ENCODE data around the gene MACROD2. TPM values are rescaled to one million over a fixed set of nuclear protein-coding genes. Genes with fewer than 3 reads are reported as not detected.
"Not testable (repeated sequence)": the region's sequence is repeated elsewhere in the genome, so short reads cannot be mapped to it uniquely, and the experiment has no call there.

The MACROD2 gene
- 2.2 and 2.3 TPM in 2 replicates for total RNA-seq (2014; rRNA removed; shearing (Covaris generic))

DNA sequence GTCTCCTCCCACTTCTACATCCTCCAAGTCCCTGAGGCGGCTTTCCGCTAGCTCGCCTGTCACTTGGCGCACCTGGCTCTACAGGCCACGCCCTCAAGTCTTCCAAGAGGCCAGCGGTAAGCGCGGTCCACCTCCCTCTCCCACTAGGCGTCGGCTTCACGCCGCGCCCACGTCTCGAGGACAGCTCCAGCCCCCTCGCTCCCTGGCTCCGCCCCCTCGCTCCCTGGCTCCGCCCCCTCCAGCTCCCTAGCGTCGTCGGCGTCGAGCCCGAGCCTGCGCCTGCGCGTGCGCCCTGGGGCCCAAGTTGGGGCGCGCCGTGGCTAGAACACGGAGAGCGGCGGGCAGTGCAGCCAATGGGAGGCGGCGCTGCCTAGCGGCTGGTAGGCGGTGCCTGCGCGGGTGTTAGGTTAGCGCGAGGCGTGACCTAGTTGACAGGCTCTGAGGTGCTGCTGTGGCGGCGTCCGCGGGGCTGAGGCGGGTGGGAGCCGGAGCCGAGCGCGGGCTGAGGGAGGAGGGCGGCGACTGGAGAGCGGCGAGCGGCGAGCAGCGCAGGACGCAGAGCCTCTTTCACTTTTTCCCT is at the start of gene MACROD2:
Gene MACROD2, plus strand, starts transcription at position 431 of the 580 bp plus-strand sequence.
- DNase-seq (ENCODE audit: low spot score): peak; percentile 97

DNA sequence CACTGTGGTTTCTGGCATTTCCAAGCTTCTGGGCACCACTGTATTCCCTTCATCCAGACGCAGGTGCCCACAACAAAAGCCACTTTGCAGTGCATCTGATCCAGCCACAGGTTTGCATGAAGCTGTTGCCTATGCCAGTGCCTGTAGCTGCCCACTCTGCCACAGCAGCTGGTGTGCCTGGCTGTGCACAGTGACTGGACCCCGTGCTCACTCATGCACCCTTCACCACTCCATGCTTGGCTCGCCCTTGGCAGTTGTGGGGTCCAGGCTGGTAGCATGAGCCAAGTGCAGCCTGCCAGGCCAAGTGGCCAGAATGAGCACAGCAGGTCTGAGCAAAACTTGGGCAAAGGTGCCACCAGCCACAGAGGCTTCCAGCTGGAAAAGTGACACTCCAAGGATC is 47.6 kb upstream of the MACROD2 start:
- no peak for DNase-seq (ENCODE audit: low spot score)

DNA sequence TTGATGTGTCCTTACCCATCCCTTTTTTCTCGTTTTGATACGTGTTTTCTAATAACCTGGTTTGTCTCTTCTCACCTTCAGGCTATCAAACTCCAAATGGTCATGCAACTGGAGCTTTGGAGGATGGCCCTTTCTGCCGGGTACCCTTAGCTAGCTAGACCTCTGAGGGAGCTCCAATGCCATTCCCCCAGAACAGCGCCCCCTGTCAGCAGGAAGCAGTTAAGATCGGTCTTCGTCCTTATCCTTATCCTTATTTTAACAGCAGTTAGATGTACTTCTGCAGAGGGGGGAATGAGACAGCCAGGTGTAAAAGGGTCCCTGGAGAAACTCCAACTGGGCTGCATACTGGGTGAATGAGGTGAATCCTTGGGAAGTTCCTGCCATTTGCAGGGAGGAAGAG is 42.1 kb upstream of the MACROD2 start:
- no peak for DNase-seq (ENCODE audit: low spot score)

DNA sequence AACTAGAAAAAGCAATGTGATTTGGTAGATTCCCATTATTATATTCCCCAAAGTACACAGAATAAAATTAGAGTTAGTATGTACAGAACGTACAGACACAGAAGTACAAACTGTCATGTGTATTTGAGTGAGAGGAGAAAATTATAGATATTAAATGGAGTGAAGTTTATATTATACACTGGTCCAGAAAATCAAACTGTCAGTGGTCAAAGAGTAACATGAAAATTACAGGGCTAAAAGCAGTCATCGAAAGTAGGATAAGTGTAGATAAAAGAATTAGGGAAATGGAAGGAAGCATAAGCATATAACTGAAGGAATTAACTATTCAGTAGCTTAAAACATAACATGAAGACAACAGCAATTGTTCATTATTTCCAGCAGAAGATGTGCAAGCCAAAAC is 35.2 kb upstream of the MACROD2 start:
- DNase-seq (ENCODE audit: low spot score): no peak

DNA sequence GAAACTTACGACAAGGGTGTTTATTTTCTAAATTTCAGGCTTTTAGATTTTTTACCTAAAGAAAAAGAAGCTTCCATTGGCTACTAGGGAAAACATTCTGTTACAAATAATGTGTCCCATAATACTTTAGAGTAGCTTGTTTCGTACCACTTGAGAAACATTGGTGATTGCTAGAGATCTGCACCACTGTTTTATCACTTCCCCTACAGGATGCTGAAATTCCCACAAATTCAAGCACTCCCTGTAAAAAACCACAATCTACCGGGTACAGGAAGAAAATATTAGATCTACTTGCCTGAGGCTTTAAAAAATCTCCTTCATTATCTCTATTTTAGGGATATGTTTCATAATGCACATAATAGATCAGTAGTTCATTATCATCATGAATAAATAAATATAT is 34.8 kb upstream of the MACROD2 start:
- DNase-seq (ENCODE audit: low spot score): no peak

DNA sequence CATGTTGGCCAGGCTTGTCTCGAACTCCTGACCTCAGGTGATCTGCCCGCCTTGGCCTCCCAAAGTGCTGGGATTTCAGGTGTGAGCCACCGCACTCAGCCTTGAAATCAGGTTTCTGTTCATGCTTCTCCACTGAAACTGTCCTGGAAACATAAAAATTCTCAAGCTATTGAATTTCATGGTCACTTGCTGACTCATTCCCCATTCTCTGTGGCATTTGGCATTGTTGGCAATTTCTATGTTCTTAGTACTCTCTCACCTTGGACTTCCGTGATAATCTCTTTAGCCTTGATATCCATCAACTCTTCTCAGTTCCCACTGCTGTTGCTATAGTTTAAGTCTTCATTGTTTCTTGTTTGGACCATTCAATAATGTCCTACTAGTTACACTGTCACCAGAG is 11.1 kb upstream of the MACROD2 start:
- DNase-seq (ENCODE audit: low spot score): no peak

DNA sequence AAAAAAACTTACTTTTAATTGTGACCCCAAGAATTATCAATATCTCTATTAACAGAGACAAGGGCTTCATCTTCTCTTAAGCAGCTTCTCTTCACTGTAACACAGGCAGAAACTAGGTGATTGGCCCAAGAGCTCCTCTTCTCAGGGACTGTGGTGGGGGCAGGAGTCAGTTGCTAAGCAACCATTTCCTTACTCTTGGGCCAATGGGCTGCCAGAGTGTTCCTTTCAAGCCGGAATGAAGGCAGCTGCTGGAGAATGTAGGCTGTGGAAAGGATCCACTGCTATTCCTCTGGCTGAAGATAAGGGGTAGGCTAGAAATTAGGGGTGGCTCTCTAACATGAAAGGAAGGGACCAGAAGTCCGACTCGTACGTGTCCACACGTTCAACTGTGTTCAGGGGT is 4.9 kb upstream of the MACROD2 start, which contains the start of gene SEL1L2:
Gene SEL1L2, minus strand, starts transcription at position 150 of the 400 bp plus-strand sequence. Its CDS starts 80 bp downstream, at position 70.
- no peak for DNase-seq (ENCODE audit: low spot score)

DNA sequence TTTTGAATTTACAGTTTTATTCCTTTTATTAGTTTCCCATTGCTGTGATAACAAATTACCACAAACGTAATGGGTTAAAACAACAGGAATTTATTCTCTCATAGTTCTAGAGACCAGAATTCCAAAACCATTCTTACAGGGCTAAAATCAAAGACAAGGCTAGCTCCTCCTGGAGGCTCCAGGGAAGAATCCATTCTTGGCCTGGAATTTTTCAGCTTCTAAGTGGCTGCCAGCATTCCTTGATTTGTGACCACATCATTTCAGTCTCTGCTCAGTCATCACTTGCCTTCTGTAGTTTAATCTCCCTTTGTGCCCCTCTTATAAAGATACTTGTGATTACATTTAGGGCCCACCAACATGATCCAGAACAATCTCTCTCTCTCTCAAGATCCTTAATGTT is 4.0 kb upstream of the MACROD2 start:
- DNase-seq (ENCODE audit: low spot score): no peak

DNA sequence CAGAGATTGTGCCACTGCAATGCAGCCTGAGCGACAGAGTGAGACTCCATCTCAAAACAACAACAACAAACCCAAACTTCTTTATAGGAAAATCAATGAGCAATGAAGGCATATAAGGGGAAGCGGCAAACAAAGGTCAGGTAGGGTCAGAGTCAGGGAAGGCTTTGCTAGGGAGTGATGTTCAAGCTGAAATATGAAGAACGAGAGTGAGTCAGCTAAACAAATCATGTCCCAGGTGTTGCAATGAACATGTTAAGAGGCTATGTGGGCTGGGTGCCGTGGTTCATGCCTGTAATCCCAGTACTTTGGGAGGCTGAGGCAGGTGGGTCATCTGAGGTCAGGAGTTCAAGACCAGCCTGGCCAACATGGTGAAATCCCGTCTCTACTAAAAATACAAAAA is 3.4 kb upstream of the MACROD2 start:
- DNase-seq (ENCODE audit: low spot score): not testable (repeated sequence)

DNA sequence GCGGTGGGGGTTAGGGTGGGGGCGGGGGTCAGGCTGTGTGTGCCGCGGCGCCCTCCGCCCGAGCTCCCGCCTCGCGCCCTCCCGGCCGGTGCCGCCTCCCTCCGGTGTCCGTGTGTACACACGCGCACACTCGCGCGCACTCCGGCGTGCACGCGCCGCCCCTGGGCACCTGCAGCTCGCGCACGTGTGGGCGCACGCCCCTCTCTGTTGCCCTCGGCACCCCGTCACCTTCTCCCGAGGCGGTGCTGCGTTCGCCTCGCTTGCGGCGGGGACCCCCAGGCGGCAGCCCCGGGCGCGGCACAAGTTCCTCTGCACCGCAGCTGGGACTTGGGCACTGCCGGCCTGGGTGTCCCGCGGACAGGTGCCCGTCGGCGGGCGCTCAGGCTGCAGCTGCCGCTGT is 525 bp downstream of the MACROD2 start:
- DNase-seq (ENCODE audit: low spot score): peak; percentile 55

DNA sequence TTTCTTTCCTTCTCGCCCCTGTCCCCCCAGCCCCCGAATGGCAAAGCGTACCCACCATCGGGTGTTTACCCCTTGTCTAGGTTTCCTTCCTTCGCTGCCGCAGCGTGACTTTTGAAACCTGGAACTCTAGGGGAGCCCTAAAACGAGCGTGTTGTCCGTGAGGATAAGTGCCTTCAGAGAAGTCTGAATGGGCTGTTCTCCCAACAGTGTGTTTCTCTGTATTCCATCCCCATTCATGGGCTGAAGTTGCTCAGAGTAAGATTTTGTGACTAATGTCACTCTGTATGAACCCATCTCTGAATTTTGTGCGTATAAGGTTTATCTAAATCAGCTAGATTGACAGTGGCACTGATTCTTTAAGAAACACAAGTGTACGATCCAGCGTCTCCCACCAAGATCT is 949 bp downstream of the MACROD2 start:
- DNase-seq (ENCODE audit: low spot score): no peak

DNA sequence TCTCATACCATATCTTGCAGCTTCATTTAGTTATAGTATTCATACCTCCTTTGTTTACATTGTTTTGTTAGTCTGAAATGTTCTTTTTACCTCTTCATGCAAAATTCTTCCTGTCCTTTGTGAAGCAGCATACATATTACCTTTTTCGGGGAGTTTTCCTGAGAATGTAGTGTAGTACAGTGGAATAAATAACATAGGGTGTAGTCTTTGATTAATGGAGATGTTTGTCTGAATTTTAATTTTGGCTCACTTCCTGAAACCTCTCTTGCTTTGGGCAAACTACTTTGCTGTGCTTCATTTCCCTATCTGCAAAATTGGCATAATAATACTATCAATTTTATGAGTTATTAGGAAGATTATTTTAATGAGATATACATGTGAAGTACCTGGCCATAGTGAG is 5.6 kb downstream of the MACROD2 start:
- DNase-seq (ENCODE audit: low spot score): no peak

DNA sequence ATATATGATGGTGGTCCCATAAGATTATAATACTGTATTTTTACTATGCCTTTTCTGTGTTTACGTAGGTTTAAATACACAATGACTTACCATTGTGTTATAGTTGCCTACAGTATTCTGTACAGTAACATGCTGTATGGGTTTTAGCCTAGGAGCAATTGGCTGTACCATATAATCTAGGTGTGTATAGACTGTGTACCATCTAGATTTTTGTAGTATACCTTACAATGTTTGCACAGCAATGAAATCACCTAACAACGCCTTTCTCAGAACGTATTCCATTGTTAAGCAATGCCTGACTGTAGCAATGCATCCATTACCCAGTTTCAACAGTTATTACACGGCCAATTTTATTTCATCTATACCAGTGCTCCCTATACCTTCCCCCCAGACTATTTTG is 10.7 kb downstream of the MACROD2 start:
- no peak for DNase-seq (ENCODE audit: low spot score)

DNA sequence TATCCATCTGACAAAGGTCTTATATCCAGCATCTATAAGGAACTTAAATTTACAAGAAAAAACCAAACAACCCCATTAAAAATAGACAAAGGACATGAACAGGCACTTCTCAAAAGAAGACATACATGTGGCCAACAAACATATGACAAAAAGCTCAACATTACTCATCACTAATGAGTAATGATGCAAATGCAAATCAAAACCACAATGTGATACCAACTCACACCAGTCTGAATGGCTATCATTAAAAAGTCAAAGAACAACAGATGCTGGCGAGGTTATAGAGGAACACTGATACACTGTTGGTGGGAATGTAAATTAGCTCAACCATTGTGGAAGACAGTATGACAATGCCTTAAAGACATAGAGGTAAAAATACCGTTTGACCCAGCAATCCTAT is 13.9 kb downstream of the MACROD2 start:
- DNase-seq (ENCODE audit: low spot score): no peak

DNA sequence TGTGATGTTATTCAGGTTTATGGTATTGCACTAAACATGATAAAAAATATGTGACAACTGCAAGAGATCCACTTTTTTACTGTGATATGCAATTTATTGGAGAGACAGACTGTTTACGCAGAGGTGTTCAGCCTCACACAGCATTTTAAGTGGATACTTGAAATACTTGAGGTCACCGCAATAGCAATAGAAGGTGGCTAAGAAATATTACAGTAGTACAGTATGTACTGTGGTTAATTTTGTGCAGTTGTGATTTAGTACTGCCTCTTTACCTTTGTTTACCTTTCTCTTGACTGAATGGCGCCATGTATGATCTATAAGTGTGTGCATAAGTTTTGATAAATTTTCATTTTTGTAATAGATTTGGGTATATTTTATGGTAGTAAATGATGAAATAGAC is 17.4 kb downstream of the MACROD2 start:
- DNase-seq (ENCODE audit: low spot score): no peak

DNA sequence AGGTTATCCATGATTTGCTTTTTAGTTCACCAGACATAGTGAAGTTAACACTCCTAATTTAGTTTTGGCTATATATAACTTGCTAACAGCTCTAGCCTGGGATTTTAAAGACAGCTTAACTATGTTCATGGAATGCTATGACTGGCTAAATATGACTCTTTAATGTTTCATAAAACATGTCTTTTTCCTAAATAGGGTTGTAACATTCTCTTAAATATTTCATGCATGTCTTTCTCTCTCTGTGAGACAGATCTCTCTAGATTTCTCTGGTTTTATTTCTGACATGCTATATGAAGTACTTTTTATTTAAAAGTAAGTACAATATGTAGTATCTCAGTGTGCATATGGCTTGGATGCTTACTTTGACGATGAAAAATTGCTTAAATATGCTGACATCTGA is 35.7 kb downstream of the MACROD2 start:
- DNase-seq (ENCODE audit: low spot score): no peak

DNA sequence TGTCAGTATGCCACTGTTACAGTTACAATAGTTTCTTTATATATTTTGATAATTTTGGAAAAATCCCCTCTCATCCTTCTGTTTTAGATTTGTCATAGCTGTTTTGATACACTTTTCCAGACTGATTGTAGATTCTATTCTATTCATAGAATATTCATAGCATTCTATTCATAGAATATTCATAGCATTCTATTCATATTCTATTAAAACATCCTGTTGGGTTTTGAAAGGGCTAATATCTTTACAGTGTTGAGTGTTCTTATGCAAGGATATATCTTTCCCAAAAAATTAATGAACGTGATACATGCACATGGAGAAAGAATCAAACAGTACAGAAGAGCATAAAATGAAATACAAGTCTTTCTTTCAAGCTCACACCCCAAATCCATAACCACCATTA is 38.0 kb downstream of the MACROD2 start:
- no peak for DNase-seq (ENCODE audit: low spot score)

DNA sequence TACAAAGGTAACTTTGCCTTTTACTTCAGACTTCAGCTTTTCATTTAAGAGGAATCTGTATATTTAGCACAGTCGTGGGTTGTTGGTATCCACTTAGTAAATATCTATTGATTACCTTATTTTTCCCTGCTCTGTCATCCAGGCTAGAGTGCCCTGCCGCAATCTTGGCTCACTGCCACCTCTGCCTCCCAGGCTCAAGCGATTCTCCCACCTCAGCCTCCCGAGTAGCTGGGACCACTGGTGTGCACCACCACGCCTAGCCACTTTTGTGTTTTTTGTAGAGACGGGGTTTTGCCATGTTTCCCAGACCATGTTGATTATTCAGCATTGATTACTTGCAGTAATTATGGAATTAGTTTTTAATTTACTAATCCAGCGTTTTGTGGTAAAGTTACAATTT is 41.3 kb downstream of the MACROD2 start:
- no peak for DNase-seq (ENCODE audit: low spot score)

DNA sequence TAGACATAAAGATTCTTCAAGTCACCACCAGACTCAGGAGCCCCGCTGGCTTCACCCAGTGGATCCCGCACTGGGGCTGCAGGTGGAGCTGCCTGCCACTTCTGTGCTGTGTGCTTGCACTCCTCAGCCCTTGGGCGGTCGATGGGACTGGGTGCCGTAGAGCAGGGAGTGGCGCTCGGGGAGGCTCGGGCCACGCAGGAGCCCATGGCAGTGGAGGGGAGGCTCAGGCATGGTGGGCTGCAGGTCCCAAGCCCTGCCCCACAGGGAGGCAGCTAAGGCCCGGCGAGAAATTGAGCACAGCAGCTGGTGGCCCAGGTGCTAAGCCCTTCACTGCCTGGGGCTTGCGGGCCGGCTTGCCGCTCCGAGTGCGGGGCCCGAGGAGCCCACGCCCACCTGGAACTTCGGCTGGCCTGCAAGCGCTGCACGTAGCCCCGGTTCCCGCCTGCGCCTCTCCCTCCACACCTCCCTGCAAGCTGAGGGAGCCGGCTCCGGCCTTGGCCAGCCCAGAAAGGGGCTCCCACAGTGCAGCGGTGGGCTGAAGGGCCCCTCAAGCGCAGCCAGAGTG is 49.5 kb downstream of the MACROD2 start:
- DNase-seq (ENCODE audit: low spot score): not testable (repeated sequence)

DNA sequence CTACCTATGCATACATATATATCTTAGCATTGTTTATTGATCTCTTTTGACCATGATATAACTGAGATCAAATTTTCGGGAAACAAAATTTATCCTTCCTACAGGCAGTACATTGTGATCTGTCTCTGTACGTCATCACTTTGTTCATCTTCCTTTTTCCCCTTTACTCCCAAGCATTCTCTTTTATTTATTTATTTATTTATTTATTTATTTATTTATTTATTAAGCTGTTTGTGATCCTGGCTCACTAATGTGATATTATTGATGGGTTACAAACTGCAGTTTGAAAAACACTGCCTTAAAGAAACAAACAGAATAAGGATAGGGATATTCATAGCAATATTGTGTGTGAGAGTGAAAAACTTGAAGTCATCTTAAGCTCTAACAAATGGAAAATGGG is 51.2 kb downstream of the MACROD2 start:
- no peak for DNase-seq (ENCODE audit: low spot score)

DNA sequence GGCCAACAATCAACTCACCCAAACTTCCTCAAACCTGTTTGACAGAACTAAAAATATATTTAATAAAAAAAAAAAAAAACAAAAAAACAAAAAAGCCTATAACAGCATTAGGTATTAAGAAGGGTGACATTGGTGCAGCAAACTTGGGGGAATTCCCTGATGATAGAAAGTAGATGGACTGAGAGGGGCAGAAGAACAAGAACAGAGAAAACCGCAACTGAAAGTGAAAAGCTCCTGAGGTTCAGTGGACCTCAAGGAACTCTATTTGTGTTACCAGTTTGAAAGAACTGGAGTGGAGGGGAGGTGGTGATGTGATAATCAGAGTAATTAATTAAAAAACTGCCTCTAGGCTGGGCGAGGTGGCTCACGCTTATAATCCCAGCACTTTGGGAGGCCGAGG is 53.8 kb downstream of the MACROD2 start:
- DNase-seq (ENCODE audit: low spot score): no peak

DNA sequence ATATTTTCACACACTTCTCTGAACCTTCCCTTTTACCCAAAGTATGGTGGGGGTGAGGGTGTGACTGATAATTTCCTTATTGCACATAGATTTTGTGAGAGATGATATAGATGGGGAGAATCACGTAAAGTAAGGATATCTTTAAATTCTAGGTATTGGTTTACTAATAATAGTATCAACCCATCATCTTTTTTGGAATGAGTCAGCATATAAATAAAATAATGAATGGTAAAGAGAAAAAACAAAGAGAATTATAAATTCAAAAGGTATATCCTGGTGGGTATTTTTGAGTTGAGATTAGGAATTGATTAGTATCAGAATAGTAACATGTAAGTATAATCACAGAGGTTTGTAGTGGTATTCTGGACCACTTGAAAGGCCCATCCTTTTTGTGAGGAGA is 56.1 kb downstream of the MACROD2 start:
- no peak for DNase-seq (ENCODE audit: low spot score)

DNA sequence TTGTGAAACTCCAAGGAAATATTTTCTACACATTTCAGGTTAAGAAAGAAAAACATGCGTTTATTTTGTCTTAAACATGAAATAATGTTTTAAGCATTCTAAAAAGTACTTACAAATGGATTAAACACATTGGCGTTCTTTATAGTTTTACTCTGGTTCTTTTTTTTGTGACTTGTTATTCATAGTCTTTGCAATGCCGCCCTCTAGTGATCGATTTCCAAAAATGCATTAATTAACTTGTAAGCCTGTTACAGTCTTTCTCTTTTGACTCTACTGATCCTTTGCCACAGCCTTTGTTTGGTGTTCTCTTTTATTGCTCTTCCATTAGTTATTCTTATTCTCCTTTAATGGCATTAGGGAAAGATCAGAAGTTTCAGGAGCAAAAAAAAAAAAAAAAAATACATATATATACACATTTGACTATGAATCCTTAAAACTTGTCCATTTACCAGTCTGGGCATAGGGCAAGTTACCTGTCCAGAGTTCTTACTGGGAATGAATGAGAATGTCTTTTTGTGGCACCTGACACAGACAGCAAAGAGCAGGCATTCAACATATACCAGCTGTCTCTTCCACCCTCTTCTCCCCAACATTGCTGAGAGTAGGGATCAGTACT is 59.9 kb downstream of the MACROD2 start:
- DNase-seq (ENCODE audit: low spot score): peak; percentile 89

All from HT-29 (cell line).